GM18868 (cell line): ENCODE results near the gene MBLAC1.
"Not testable (repeated sequence)": the region's sequence is repeated elsewhere in the genome, so short reads cannot be mapped to it uniquely, and the experiment has no call there.

Source experiments
- ATAC-seq: cut with Tn5 transposase; IDR thresholded peaks from one replicate; pipeline ENCODE4 v1.9.1; 2021; ENCODE audit warnings: mild to moderate bottlenecking, moderate library complexity; ENCODE audit not compliant: unreplicated experiment

The MBLAC1 gene

GRCh38 chr7:100122067-100122466, 4.7 kb upstream of the MBLAC1 start:
- no peak for ATAC-seq

- no peak for ATAC-seq
Observed at GRCh38 chr7:100122568-100122967, 4.2 kb upstream of the MBLAC1 start.

GRCh38 chr7:100124301-100125230, 2.2 kb upstream of the MBLAC1 start:
- no peak for ATAC-seq

- ATAC-seq, result no peak
Observed at GRCh38 chr7:100126239-100126930, 382 bp upstream of the MBLAC1 start.

GRCh38 chr7:100127866-100128636, 1.3 kb downstream of the MBLAC1 start:
- ATAC-seq, result peak; percentile 10

- no peak for ATAC-seq
Observed at GRCh38 chr7:100128637-100128963, 1.8 kb downstream of the MBLAC1 start.

- ATAC-seq, result not testable (repeated sequence)
Observed at GRCh38 chr7:100130220-100130607, 3.4 kb downstream of the MBLAC1 start.

GRCh38 chr7:100130608-100131453, 4.1 kb downstream of the MBLAC1 start:
- ATAC-seq, result no peak

GRCh38 chr7:100132126-100132525, 5.4 kb downstream of the MBLAC1 start:
- ATAC-seq, result no peak

GRCh38 chr7:100132697-100133151, 6.0 kb downstream of the MBLAC1 start:
- peak; percentile 50 for ATAC-seq

GRCh38 chr7:100137851-100138760, 11.3 kb downstream of the MBLAC1 start:
- no peak for ATAC-seq

- ATAC-seq, result no peak
Observed at GRCh38 chr7:100141555-100141949, 14.8 kb downstream of the MBLAC1 start.

- no peak for ATAC-seq
Observed at GRCh38 chr7:100142461-100142860, 15.7 kb downstream of the MBLAC1 start.

GRCh38 chr7:100146350-100146749, 19.6 kb downstream of the MBLAC1 start:
- ATAC-seq, result not testable (repeated sequence)

GRCh38 chr7:100147278-100147677, 20.5 kb downstream of the MBLAC1 start:
- no peak for ATAC-seq

GRCh38 chr7:100148225-100148558, 21.4 kb downstream of the MBLAC1 start:
- no peak for ATAC-seq

GRCh38 chr7:100148559-100149328, 22.0 kb downstream of the MBLAC1 start, which contains the start of gene LAMTOR4:
Gene LAMTOR4, plus strand, starts transcription at chr7:100148918. Its CDS starts 55 bp downstream, at chr7:100148973.
- peak; percentile 98 for ATAC-seq

GRCh38 chr7:100152404-100152803, 25.6 kb downstream of the MBLAC1 start:
- no peak for ATAC-seq
